SK-N-SH (cell line): Measurements from ENCODE around the gene MARCHF11. TPM values are rescaled to one million over a fixed set of nuclear protein-coding genes. Genes with fewer than 3 reads are reported as not detected.

Experiments used
- CTCF ChIA-PET: fragments of 300-600, 350-600 bp; formaldehyde crosslinking; extraction: SDS; loops from one replicate; lab custom pipeline; 2021; lab: Yijun Ruan, JAX
- POLR2A ChIA-PET: fragments of 350-600 bp; sonication (Branson Sonifier 250); formaldehyde crosslinking; extraction: SDS; loops from one replicate; lab custom pipeline; 2020; ENCODE audit warnings: antibody characterized with exemption, inconsistent platforms; lab: Yijun Ruan, JAX
- DNase-seq: peaks from one replicate; pipeline ENCODE4 v3.0.0; 2012
- H2AFZ ChIP-seq: fragments of 200-600 bp; sonication (generic); 2 replicates; pipeline ENCODE4 v1.8.1; 2016; ENCODE audit warnings: antibody characterized with exemption, mild to moderate bottlenecking, low read depth
- H3F3A ChIP-seq: fragments of 200-600 bp; sonication (generic); replicated peaks from 2 replicates; pipeline ENCODE3; 2016; ENCODE audit warnings: antibody characterized with exemption, mild to moderate bottlenecking; ENCODE audit not compliant: insufficient read depth
- H3K27ac ChIP-seq, 2 experiments: fragments of 200-500 bp in 1 of 2; fragments of 200-600 bp in 1 of 2; sonication (Bioruptor generic) in 1 of 2; sonication (generic), shearing (Covaris generic) in 1 of 2; 2 replicates each; pipeline versions ENCODE4 v1.5.1 to v1.6.1; 2014 to 2016; ENCODE audit warnings: low read depth in 2 of 2, inconsistent platforms in 1 of 2, low read length in 1 of 2, mild to moderate bottlenecking in 1 of 2, mixed read lengths in 1 of 2
- H3K27me3 ChIP-seq: fragments of 200-600 bp; sonication (generic), shearing (Covaris generic); 2 replicates; pipeline ENCODE4 v1.6.1; 2016; ENCODE audit warnings: mixed run types; ENCODE audit not compliant: insufficient read depth
- H3K36me3 ChIP-seq, 2 experiments: fragments of 200-500 bp in 1 of 2; fragments of 200-600 bp in 1 of 2; sonication (Bioruptor generic) in 1 of 2; sonication (generic) in 1 of 2; replicated peaks in 1 of 2; 2 replicates each; pipeline versions ENCODE3 to v1.5.1; 2014 to 2016; ENCODE audit warnings: low read length in 1 of 2, mild to moderate bottlenecking in 1 of 2; ENCODE audit not compliant: insufficient read depth in 2 of 2, control insufficient read depth in 1 of 2
- H3K4me1 ChIP-seq, 2 experiments: fragments of 200-500 bp in 1 of 2; fragments of 200-600 bp in 1 of 2; sonication (Bioruptor generic) in 1 of 2; sonication (generic), shearing (Covaris generic) in 1 of 2; 2 replicates each; pipeline versions ENCODE4 v1.5.1 to v1.6.1; 2014 to 2016; ENCODE audit warnings: low read depth in 1 of 2, low read length in 1 of 2, mixed run types in 1 of 2; ENCODE audit not compliant: insufficient read depth in 2 of 2, control insufficient read depth in 1 of 2
- H3K4me2 ChIP-seq: fragments of 200-600 bp; sonication (generic), shearing (Covaris generic); 2 replicates; pipeline ENCODE4 v1.6.1; 2017; ENCODE audit warnings: mixed run types
- H3K4me3 ChIP-seq, 2 experiments: fragments of 200-500 bp in 1 of 2; fragments of 200-600 bp in 1 of 2; sonication (Bioruptor generic) in 1 of 2; sonication (generic), shearing (Covaris generic) in 1 of 2; 2 replicates each; pipeline versions ENCODE4 v1.5.1 to v1.8.1; 2014 to 2016; ENCODE audit warnings: low read depth in 2 of 2, inconsistent platforms in 1 of 2, low read length in 1 of 2, mild to moderate bottlenecking in 1 of 2, mixed read lengths in 1 of 2, moderate library complexity in 1 of 2
- H3K79me2 ChIP-seq: fragments of 200-600 bp; sonication (generic); 2 replicates; pipeline ENCODE4 v1.8.1; 2017; ENCODE audit warnings: mild to moderate bottlenecking; ENCODE audit not compliant: insufficient read depth
- H3K9ac ChIP-seq: fragments of 200-600 bp; sonication (generic); 2 replicates; pipeline ENCODE4 v1.6.1; 2017; ENCODE audit warnings: mixed run types
- H3K9me2 ChIP-seq: fragments of 200-600 bp; sonication (generic); 2 replicates; pipeline ENCODE4 v1.6.1; 2017; ENCODE audit warnings: mixed run types
- H3K9me3 ChIP-seq: fragments of 200-600 bp; sonication (generic); 2 replicates; pipeline ENCODE4 v1.6.1; 2017; ENCODE audit warnings: mixed run types, mild to moderate bottlenecking, moderate library complexity
- H4K20me1 ChIP-seq: fragments of 200-600 bp; sonication (generic); 2 replicates; pipeline ENCODE4 v1.6.1; 2017; ENCODE audit warnings: mild to moderate bottlenecking, mixed run types; ENCODE audit not compliant: insufficient read depth
- CHD2 ChIP-seq: fragments of 150-350 bp; IDR thresholded peaks from 2 replicates; pipeline ENCODE4 v1.6.1; 2018; ENCODE audit warnings: low read length; ENCODE audit not compliant: partially characterized antibody
- CTCF ChIP-seq: fragments of 200-600 bp; sonication (generic); IDR thresholded peaks from 2 replicates; pipeline ENCODE4 v1.6.1; 2017; ENCODE audit warnings: antibody characterized with exemption, mild to moderate bottlenecking, moderate library complexity
- EZH2phosphoT487 ChIP-seq: fragments of 200-600 bp; sonication (generic); IDR thresholded peaks from 2 replicates; pipeline ENCODE4 v1.6.1; 2017; ENCODE audit warnings: low read depth, mixed run types, mild to moderate bottlenecking, antibody characterized with exemption, moderate library complexity, borderline replicate concordance
- FOSL2 ChIP-seq: IDR thresholded peaks from 2 replicates; pipeline ENCODE4 v1.4.0; 2012; ENCODE audit warnings: low read depth, mild to moderate bottlenecking, moderate library complexity, borderline replicate concordance
- FOXM1 ChIP-seq: IDR thresholded peaks from 2 replicates; pipeline ENCODE4 v1.4.0; 2012; ENCODE audit warnings: low read depth, mild to moderate bottlenecking
- GATA2 ChIP-seq: sonication (generic); formaldehyde crosslinking; IDR thresholded peaks from 2 replicates; pipeline ENCODE4 v1.5.0; 2020; ENCODE audit warnings: mild to moderate bottlenecking, missing genetic modification reagents
- MXI1 ChIP-seq: IDR thresholded peaks from 2 replicates; pipeline ENCODE4 v1.6.1; 2012; ENCODE audit warnings: mild to moderate bottlenecking, low read depth, low read length, improper control_type of control experiment
- NFIC ChIP-seq: IDR thresholded peaks from 2 replicates; pipeline ENCODE4 v1.4.0; 2012; ENCODE audit warnings: borderline replicate concordance
- RAD21 ChIP-seq: IDR thresholded peaks from 2 replicates; pipeline ENCODE4 v1.6.1; 2012; ENCODE audit warnings: mild to moderate bottlenecking, low read length
- RFX5 ChIP-seq: IDR thresholded peaks from 2 replicates; pipeline ENCODE4 v1.6.1; 2012; ENCODE audit warnings: mild to moderate bottlenecking, improper control_type of control experiment, low read length
- SIN3A ChIP-seq: IDR thresholded peaks from 2 replicates; pipeline ENCODE4 v1.6.1; 2012; ENCODE audit warnings: low read depth, mild to moderate bottlenecking, low read length, moderate library complexity, borderline replicate concordance
- SMC3 ChIP-seq: IDR thresholded peaks from 2 replicates; pipeline ENCODE4 v1.6.1; 2012; ENCODE audit warnings: low read depth, low read length, improper control_type of control experiment
- TCF12 ChIP-seq: IDR thresholded peaks from 2 replicates; pipeline ENCODE4 v1.4.0; 2012
- TEAD4 ChIP-seq: IDR thresholded peaks from 2 replicates; pipeline ENCODE4 v1.4.0; 2012; ENCODE audit warnings: mild to moderate bottlenecking, borderline replicate concordance; ENCODE audit not compliant: insufficient read depth
- USF1 ChIP-seq: IDR thresholded peaks from 2 replicates; pipeline ENCODE4 v1.4.0; 2012; ENCODE audit warnings: low read depth, borderline replicate concordance
- YY1 ChIP-seq: IDR thresholded peaks from 2 replicates; pipeline ENCODE4 v1.4.0; 2012; ENCODE audit warnings: low read depth, mild to moderate bottlenecking
- WGBS: methylation state at CpG from one replicate; pipeline ENCODE4 v1.1.6; 2017; ENCODE audit warnings: low lambda C conversion rate; 5-methylcytosine and 5-hydroxymethylcytosine counted together
- polyA plus RNA-seq, 3 experiments: library from polyadenylated mRNA; depleted of rRNA; stranded (reverse); fragments of >200 nt; gene quantifications; 2 replicates each; pipeline ENCODE4 v1.2.3, GENCODE V29; 2012
- TF ChIP-seq, protein P1 (sequence below): IDR thresholded peaks from 2 replicates; pipeline ENCODE4 v1.4.0; 2012; ENCODE audit warnings: low read depth

Gene MARCHF11
- polyA plus RNA-seq, 1 of the 3 experiments (the other 2 are of a cell fraction), result 1.7 TPM

DNA sequence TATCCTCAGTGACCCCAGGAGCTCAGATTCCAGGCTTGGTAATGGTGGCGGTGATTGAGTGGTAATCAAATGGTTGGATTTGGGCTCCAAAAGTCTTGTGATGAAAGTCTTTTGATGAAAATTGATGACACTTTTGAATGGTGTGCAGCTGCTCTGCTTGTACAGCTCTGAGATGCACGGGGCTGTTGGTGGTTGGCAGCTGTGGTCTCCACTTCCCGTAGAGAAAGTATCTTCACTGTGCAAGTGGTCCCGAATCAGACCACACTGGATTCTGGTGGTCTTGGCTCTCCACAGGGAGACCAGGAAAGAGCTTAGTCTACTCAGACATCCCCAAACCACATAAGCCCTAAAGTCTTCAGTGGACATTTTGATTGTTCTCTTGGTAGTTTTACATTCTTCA lies 96.6 kb downstream of the MARCHF11 start:
- H3K9me2 ChIP-seq, result no peaks in the 10 kb centered on the region
- H2AFZ ChIP-seq, result no peak overlapping the region
- no peak for TF ChIP-seq CHD2
- no peak for TF ChIP-seq RFX5
- no peak for TF ChIP-seq TEAD4
- no peak for TF ChIP-seq MXI1
- TF ChIP-seq FOXM1, result no peak
- TF ChIP-seq CTCF, result no peak
- TF ChIP-seq GATA2, result no peak
- no peak for TF ChIP-seq RAD21
- no peak for TF ChIP-seq SIN3A
- TF ChIP-seq YY1, result no peak
- no peak for TF ChIP-seq FOSL2
- TF ChIP-seq, protein P1, sequence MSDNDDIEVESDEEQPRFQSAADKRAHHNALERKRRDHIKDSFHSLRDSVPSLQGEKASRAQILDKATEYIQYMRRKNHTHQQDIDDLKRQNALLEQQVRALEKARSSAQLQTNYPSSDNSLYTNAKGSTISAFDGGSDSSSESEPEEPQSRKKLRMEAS, result no peak
- no peak for TF ChIP-seq USF1
- no peak for TF ChIP-seq NFIC
- TF ChIP-seq SMC3, result no peak
- no peak for TF ChIP-seq TCF12
- TF ChIP-seq EZH2phosphoT487, result no peak
- ChIA-PET CTCF (interaction anchor here (0.6 to 1.7 kb wide), 3 partner anchors 88 to 258 kb away, joined by 3 to 4 read pairs (median 4); no protein-coding TSS in a partner anchor), POLR2A (no interaction called here)
- no peak overlapping the region for H3K9ac ChIP-seq
- no peak overlapping the region for H3K4me3 ChIP-seq
- H3K4me1 ChIP-seq, result peaks cover 0 to 15% of the 10 kb centered on the region in 2 experiments; a peak in 2 of 4 replicates
- H3K27me3 ChIP-seq, result no peaks in the 10 kb centered on the region
- no peaks in the 10 kb centered on the region for H4K20me1 ChIP-seq
- H3K36me3 ChIP-seq, result no peaks in the 10 kb centered on the region
- no peaks in the 10 kb centered on the region for H3K79me2 ChIP-seq
- no peak overlapping the region for H3K27ac ChIP-seq
- no peaks in the 10 kb centered on the region for H3F3A ChIP-seq
- DNase-seq, result no peak
- no peak overlapping the region for H3K4me2 ChIP-seq
- 60% methylated on average over 4 of the region's 4 CpGs for WGBS
- H3K9me3 ChIP-seq, result no peaks in the 10 kb centered on the region

- H3K4me2 ChIP-seq, result no peak overlapping the region
- POLR2A ChIA-PET, result no interaction called here
Observed at GRCh38 chr5:16082053-16082452, 97.5 kb downstream of the MARCHF11 start.

More at GRCh38 chr5:16082053-16082452, 97.5 kb downstream of the MARCHF11 start:
- no peak overlapping the region for H3K9ac ChIP-seq
- H3K36me3 ChIP-seq, result no peaks in the 10 kb centered on the region
- WGBS, result 34% methylated on average over 7 of the region's 7 CpGs
- no peaks in the 10 kb centered on the region for H3F3A ChIP-seq
- no peaks in the 10 kb centered on the region for H3K79me2 ChIP-seq
- DNase-seq, result no peak
- H3K4me1 ChIP-seq, result peaks cover 0 to 13% of the 10 kb centered on the region in 2 experiments; a peak in 2 of 4 replicates
- no peak overlapping the region for H3K27ac ChIP-seq
- H2AFZ ChIP-seq, result no peak overlapping the region
- H4K20me1 ChIP-seq, result no peaks in the 10 kb centered on the region
- no peaks in the 10 kb centered on the region for H3K9me3 ChIP-seq
- H3K27me3 ChIP-seq, result no peaks in the 10 kb centered on the region
- CTCF ChIA-PET, result no interaction called here
- H3K9me2 ChIP-seq, result no peaks in the 10 kb centered on the region
- TF ChIP-seq CHD2 (no peak), MXI1 (no peak), RFX5 (no peak)
- TF ChIP-seq, all 33 proteins: peak for 0
- H3K4me3 ChIP-seq, result no peak overlapping the region
